Ovary (tissue), 10 donors: ENCODE measurements around the gene NYAP1. TPM values are rescaled to one million over a fixed set of nuclear protein-coding genes. Genes with fewer than 3 reads are reported as not detected.

Source experiments
- DNase-seq, 5 donors: peaks; one replicate each; pipeline ENCODE4 v3.0.0-alpha.2; 2019 to 2020
- H3K27ac ChIP-seq, 2 donors: fragments of 200-600 bp; one replicate each; pipeline versions ENCODE4 v1.5.1 to v1.8.0; 2019 to 2022
- H3K27me3 ChIP-seq: fragments of 200-600 bp; one replicate; pipeline ENCODE4 v1.8.0; 2022
- H3K36me3 ChIP-seq: fragments of 200-600 bp; sonication (generic); one replicate; pipeline ENCODE4 v1.5.1; 2019
- H3K4me1 ChIP-seq: one replicate; pipeline ENCODE4 v1.8.1; 2013; ENCODE audit warnings: mild to moderate bottlenecking, moderate library complexity; ENCODE audit not compliant: insufficient read depth
- H3K4me3 ChIP-seq: fragments of 200-600 bp; sonication (generic); one replicate; pipeline ENCODE4 v1.5.1; 2017
- H3K9me3 ChIP-seq, 2 donors: fragments of 200-600 bp in 1 of 2; sonication (generic) in 1 of 2; one replicate each; pipeline versions ENCODE4 v1.5.1 to v1.8.1; 2013 to 2019; ENCODE audit warnings: mild to moderate bottlenecking in 1 of 2, moderate library complexity in 1 of 2
- CTCF ChIP-seq, 3 donors: fragments of 450-650 bp in 2 of 3; fragments of 200-600 bp in 1 of 3; IDR thresholded peaks; one replicate each; pipeline versions ENCODE4 v1.5.1 to v1.8.0; 2016 to 2022; ENCODE audit warnings: antibody characterized with exemption in 3 of 3, mild to moderate bottlenecking in 1 of 3
- EP300 ChIP-seq: sonication (generic); formaldehyde crosslinking; IDR thresholded peaks from one replicate; pipeline ENCODE4 v1.6.1; 2017; ENCODE audit warnings: antibody characterized with exemption
- POLR2A ChIP-seq: fragments of 450-650 bp; IDR thresholded peaks from one replicate; pipeline ENCODE4 v1.6.1; 2017; ENCODE audit warnings: antibody characterized with exemption, mild to moderate bottlenecking, moderate library complexity
- WGBS, 3 donors: extraction: QIAGEN DNeasy Blood & Tissue Kit in 1 of 3; methylation state at CpG; one replicate each; pipeline versions ENCODE4 v1.1.5 to v1.1.7; 2013 to 2017; 5-methylcytosine and 5-hydroxymethylcytosine counted together
- intact Hi-C, 4 donors: fragments of 100-400 bp; cut with DNase I; formaldehyde crosslinking; loops; one replicate each; pipeline versions ENCODE4 v1.11.0 to v1.15.1; 2022 to 2023
- long read RNA-seq, 3 donors: library from polyadenylated mRNA in 2 of 3; unstranded in 2 of 3; transcript quantifications; one replicate each; pipeline ENCODE4 v2.0.0 and lab custom pipeline, GENCODE V29; 2021 to 2026
- polyA plus RNA-seq, 2 donors: library from polyadenylated mRNA; stranded (reverse); fragments of 200-250 nt in 1 of 2; fragments of 350-450 nt in 1 of 2; fragmentation: Illumina TruSeq in 1 of 2; extraction: RNeasy Lipid Tissue Mini Kit (QIAGEN cat#74804) in 1 of 2; gene quantifications; one replicate each; pipeline ENCODE4 v1.2.3, GENCODE V29; 2013 to 2014
- total RNA-seq, 7 donors: library from RNA; depleted of rRNA in 2 of 7; stranded (reverse); fragments of >200 nt in 2 of 7; fragmentation: NEBNext Ultra II Directional in 3 of 7; extraction: Animal tissue kit (Norgen Biotek cat#: 25700) in 3 of 7; gene quantifications; one replicate each; pipeline versions ENCODE4 v1.1.0 to v1.2.4, GENCODE V29; 2016 to 2023
- donor health status: DM: no; HTN: no; CAD: no; lungs with moderate emphysema.
- donor health status: DM: no; HTN: no; CAD: no.
- donor health status: Bipolar disorder and iron deficiency.
- donor health status: DM: yes; HTN: yes; CAD: no.
- donor health status: DM: no; HTN: no; CAD: no.
- donor health status: DM: yes; HTN: yes; CAD: no.

NYAP1 gene
- total RNA-seq, result 10 to 100 TPM in 1 of 7 donors, 1 to 10 TPM in 6; 3.8 to 10.1 (median 8.5) TPM
- 1 to 10 TPM in 1 of 2 donors, under 1 TPM in 1; 0.28 to 4.8 TPM for polyA plus RNA-seq
- long read RNA-seq, donor 1, result 0 reads
- long read RNA-seq, donor 2, partial matches to known transcripts, result 0 of 2 reads
- long read RNA-seq, donor 2, other reads (novel, unspliced or antisense), result 0 of 2 reads
- long read RNA-seq, donor 3, partial matches to known transcripts, result 1 of 1 reads
- long read RNA-seq, donor 3, other reads (novel, unspliced or antisense), result 0 of 1 reads

GRCh38 chr7:100483722-100484672, at the start of gene NYAP1:
Gene NYAP1 (plus strand): TSS chr7:100483927. CDS start chr7:100485312, 1,385 bp downstream.
- Histone ChIP-seq H3K36me3 (no peaks in the 10 kb centered on the region), H3K4me1 (peaks cover 6% of the 10 kb centered on the region), H3K4me3 (peak within 1 kb of the TSS; percentile 46), H3K9me3 (no peaks in the 10 kb centered on the region), H3K27ac (peak within 1 kb of the TSS; percentile 55 to 59), H3K27me3 (no peaks in the 10 kb centered on the region)
- DNase-seq, result peak; percentile 80 to 85 (median 82)
- intact Hi-C loops, result loop anchor here in 2 of 4 donors (5.0 kb wide), 2 partner anchors 63 to 198 kb away; no protein-coding TSS in a partner anchor
- TF ChIP-seq POLR2A (no peak), EP300 (no peak), CTCF (IDR thresholded peaks at IDR 0.05) (no peak)
- WGBS, 3 donors, result 9 to 16% (median 11%) methylated on average over 28 to 45 of the region's 45 CpGs

GRCh38 chr7:100434297-100435144, 49.2 kb upstream of the NYAP1 start:
- Histone ChIP-seq H3K4me3 (no peak overlapping the region), H3K9me3 (no peaks in the 10 kb centered on the region), H3K36me3 (no peaks in the 10 kb centered on the region), H3K27ac (no peak overlapping the region), H3K4me1 (peaks cover 23% of the 10 kb centered on the region), H3K27me3 (no peaks in the 10 kb centered on the region)
- peak in 1 of 5 donors; percentile 16 for DNase-seq
- intact Hi-C loops, result no loop called here
- WGBS, 3 donors, result 79 to 84% (median 80%) methylated on average over 22 of the region's 22 CpGs
- TF ChIP-seq CTCF (IDR thresholded peaks at IDR 0.05), result no peak
- no peak for TF ChIP-seq EP300
- TF ChIP-seq POLR2A, result no peak

GRCh38 chr7:100435401-100436304, 48.1 kb upstream of the NYAP1 start:
- Histone ChIP-seq H3K4me3 (peak overlapping the region; percentile 74), H3K9me3 (no peaks in the 10 kb centered on the region), H3K36me3 (no peaks in the 10 kb centered on the region), H3K27me3 (no peaks in the 10 kb centered on the region), H3K27ac (peak overlapping the region; percentile 88 to 89), H3K4me1 (peaks cover 23% of the 10 kb centered on the region)
- intact Hi-C loops, result no loop called here
- 2 to 3% (median 2%) methylated on average over 59 to 81 of the region's 81 CpGs for WGBS, 3 donors
- TF ChIP-seq EP300 (no peak), CTCF (IDR thresholded peaks at IDR 0.05) (no peak), POLR2A (no peak)
- DNase-seq, result peak; percentile 35 to 69 (median 59)
